Stimulated activated CD8-positive, alpha-beta memory T cell treated with anti-CD3 and anti-CD28 coated beads, Interleukin-7, amount 100 ng/mL, for 24 hours (primary cell): Measurements from ENCODE around the gene SPRR2G.
"Not testable (repeated sequence)": the region's sequence is repeated elsewhere in the genome, so short reads cannot be mapped to it uniquely, and the experiment has no call there.

Experiments used
- DNase-seq: peaks from one replicate; pipeline ENCODE4 v3.0.0-alpha.2; 2020; ENCODE audit warnings: low read depth

The SPRR2G gene

GRCh38 chr1:153150846-153151245 lies at the start of gene SPRR2G:
TSS of gene SPRR2G (minus strand) at chr1:153150890. CDS start at chr1:153150110, 780 bp downstream.
- DNase-seq: no peak

GRCh38 chr1:153195216-153195615 lies 44.5 kb upstream of the SPRR2G start:
- DNase-seq: no peak

GRCh38 chr1:153194331-153195050 lies 43.8 kb upstream of the SPRR2G start:
- no peak for DNase-seq

- no peak for DNase-seq
Observed at GRCh38 chr1:153192697-153193096, 42.0 kb upstream of the SPRR2G start.

GRCh38 chr1:153190373-153190772 lies 39.7 kb upstream of the SPRR2G start:
- DNase-seq: no peak

GRCh38 chr1:153188301-153188700 lies 37.6 kb upstream of the SPRR2G start:
- DNase-seq: not testable (repeated sequence)

GRCh38 chr1:153180556-153180955 lies 29.9 kb upstream of the SPRR2G start:
- no peak for DNase-seq

- DNase-seq: no peak
Observed at GRCh38 chr1:153178922-153179321, 28.2 kb upstream of the SPRR2G start.

DNA sequence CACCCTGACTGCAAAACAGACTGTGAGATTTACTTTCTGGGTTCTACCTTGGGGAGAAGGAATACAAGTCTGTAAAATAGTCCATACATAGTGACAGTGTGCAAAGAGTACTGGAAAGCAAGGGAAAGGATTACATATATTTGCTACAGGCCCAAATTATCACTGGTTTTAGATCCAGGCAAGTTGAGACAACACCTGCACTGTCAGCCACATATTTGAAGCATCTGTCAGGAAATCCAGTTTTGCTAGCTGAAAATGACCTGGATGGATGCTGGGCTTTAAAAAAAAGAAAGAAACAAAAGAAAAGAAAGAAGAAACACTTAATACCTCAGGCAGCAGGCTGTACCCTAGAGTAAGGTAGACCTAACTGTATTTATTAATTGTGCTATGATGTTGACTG lies 23.9 kb upstream of the SPRR2G start:
- no peak for DNase-seq

DNA sequence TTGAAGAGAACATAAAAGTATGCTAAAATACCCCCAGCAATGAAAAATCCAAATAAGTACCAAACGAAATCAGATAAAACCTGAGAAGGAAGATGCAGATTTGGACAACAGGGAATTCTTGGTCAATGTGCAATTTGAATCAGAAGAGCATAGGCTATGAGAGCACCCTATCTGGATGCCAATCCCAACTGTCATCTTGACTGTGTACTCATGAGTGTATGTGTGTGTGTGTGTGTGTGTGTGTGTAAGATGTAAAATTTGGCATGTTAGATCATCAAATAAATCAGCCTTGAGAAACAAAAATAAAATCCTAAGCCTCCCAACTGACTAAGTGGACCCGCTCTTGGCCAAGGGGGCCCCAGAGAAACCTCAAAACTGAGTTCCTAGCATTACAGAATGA lies 18.0 kb upstream of the SPRR2G start:
- DNase-seq: no peak

DNA sequence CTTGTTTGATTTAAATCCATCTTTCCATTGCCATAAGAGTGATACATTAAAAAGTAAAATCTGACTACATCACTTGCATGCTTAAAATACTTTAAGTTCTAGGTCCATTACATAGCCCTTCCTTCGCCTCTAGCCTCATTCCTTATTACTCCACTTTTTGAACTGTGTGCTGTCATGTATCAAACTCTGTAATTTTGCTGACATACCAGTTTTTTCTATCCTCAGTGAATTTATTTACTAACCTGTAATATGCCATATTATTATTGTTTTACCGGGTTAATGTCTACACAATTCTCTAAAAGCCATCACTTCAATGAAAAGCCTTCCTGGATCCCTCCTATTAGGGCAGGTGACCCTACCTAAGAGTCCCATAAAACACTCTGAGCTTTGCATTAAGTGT lies 4.9 kb upstream of the SPRR2G start:
- no peak for DNase-seq

DNA sequence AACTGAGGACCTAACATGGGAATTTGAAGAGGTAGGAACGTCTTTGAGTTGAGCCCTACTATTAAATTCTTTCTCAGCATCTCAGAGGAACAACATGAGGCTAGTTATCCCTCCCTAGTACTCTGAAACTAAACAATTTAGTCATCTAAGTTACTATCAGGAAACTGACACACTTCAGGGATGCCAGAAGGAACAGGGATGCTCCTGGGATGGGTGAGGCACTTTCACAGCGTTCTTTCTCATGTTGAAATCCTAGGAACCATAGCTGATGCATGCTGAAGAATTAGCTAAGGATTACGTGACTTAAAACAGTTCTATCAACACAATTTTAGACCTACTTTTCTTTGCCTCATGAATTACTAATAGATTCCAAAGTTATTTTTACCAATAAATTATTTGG lies 1.8 kb upstream of the SPRR2G start:
- no peak for DNase-seq

- no peak for DNase-seq
Observed at GRCh38 chr1:153141377-153141776, 9.3 kb downstream of the SPRR2G start.

- no peak for DNase-seq
Observed at GRCh38 chr1:153140484-153140883, 10.2 kb downstream of the SPRR2G start.

DNA sequence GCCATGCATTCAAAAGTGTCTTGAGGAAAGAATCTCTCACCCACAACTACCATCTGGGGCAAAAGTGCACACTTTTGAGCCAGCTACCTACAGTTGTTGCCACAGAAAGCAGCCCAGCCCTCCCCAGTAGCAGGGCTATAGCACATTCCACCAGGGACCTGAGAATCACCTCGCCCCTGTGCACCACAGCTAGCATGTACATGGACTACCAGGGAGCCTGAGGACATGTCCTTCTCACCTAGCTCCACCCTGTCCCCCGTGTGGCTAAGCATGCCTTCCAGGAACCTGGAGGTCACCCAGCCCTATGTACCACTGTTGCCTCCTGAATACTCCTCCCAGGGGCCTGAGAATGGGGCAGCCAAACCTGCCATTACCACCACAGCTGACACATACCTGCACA lies 16.9 kb downstream of the SPRR2G start:
- DNase-seq: no peak

- DNase-seq: no peak
Observed at GRCh38 chr1:153133267-153133666, 17.4 kb downstream of the SPRR2G start.

- not testable (repeated sequence) for DNase-seq
Observed at GRCh38 chr1:153128688-153129087, 22.0 kb downstream of the SPRR2G start.

- no peak for DNase-seq
Observed at GRCh38 chr1:153127296-153127695, 23.4 kb downstream of the SPRR2G start.

GRCh38 chr1:153125536-153125935 lies 25.2 kb downstream of the SPRR2G start:
- DNase-seq: no peak

DNA sequence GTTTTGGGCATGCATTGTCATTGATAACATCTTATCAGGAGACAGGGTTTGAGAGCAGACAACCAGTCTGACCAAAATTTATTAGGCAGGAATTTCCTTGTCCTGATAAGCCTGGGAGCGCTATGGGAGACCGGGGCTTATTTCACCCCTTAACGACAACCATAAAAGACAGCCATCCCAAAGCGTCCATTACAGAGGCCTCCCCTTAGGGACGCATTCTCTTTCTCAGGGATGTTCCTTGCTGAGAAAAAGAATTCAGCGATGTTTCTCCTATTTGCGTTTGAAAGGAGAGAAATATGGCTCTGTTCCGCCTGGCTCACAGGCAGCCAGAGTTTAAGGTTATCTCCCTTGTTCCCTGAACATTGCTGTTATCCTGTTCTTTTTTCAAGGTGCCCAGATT lies 26.9 kb downstream of the SPRR2G start:
- DNase-seq: not testable (repeated sequence)

- DNase-seq: no peak
Observed at GRCh38 chr1:153122831-153123421, 27.8 kb downstream of the SPRR2G start.

DNA sequence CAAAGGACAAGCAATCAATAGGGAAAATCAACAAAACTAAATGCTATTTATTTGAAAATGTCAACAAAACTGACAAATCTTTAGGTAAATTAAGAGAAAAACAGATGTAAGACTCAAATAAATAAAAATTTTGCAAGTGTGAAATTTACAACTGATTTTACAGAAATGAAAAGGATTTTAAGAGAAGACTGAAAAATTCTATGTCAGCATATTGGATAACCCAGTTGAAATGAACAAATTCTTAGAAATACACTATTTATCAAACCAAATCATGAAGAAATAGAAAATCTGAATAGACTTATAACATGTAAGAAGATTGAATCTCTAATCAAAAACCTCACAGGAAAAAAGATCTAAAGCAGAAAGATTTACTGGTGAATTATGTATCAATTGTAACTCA lies 29.7 kb downstream of the SPRR2G start:
- no peak for DNase-seq

GRCh38 chr1:153119491-153119971 lies 31.2 kb downstream of the SPRR2G start:
- DNase-seq: no peak

- not testable (repeated sequence) for DNase-seq
Observed at GRCh38 chr1:153115264-153115663, 35.4 kb downstream of the SPRR2G start.
